Measurements from ENCODE around the gene SYCP1. TPM values are rescaled to one million over a fixed set of nuclear protein-coding genes. Genes with fewer than 3 reads are reported as not detected.

The SYCP1 gene
- total and polyA plus RNA-seq, 12 donors = not detected

DNA sequence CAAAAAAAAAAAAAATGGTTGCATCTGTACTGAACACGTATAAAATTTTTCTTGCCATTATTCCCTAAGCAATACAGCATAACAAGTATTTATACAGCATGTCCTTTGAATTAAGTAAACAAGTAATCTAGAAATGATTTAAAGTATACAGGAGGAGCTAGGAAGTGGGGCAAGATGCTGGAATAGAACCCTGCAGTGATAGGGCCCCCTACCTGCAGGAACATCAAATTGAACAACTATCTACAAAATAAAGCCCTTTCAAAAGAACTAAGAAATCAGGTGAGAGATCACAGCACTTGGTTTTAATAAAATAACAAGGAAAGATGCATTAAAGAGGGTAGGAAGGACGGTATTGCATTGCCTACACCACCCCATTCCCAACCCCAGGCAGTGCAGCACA, 185.8 kb downstream of the SYCP1 start:
- H3K4me1 ChIP-seq = peaks cover 0 to 7% (median 0%) of the 10 kb centered on the region in 9 donors
- DNase-seq = no peak

DNA sequence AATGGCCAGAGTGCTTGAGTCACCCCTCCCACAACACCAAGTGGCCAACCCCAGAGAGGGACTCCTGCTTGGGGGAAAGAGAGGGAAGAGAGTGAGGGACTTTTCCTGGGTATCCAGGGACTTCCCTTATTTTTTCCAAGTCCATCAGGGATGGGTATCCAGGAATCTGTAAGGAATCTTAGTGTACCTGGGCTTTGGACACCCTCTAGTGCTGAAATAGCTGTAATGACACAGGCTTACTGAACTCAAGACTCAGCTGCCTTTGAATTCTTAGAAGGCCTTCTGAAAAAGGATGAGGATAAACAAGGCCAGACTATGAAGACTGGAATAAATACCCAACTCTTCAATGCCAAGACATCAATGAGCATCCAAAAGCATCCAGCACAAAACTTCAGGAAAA, 187.0 kb downstream of the SYCP1 start:
- Histone ChIP-seq H3K27me3 (no peaks in the 10 kb centered on the region), H3K27ac (no peak overlapping the region), H3K4me1 (peaks cover 0 to 7% (median 0%) of the 10 kb centered on the region in 9 donors), H3K4me3 (no peak overlapping the region), H3K9me3 (peaks cover 0 to 7% (median 0%) of the 10 kb centered on the region in 11 donors), H3K36me3 (peaks cover 0 to 11% (median 0%) of the 10 kb centered on the region in 9 donors)
- TF ChIP-seq, protein P1, sequence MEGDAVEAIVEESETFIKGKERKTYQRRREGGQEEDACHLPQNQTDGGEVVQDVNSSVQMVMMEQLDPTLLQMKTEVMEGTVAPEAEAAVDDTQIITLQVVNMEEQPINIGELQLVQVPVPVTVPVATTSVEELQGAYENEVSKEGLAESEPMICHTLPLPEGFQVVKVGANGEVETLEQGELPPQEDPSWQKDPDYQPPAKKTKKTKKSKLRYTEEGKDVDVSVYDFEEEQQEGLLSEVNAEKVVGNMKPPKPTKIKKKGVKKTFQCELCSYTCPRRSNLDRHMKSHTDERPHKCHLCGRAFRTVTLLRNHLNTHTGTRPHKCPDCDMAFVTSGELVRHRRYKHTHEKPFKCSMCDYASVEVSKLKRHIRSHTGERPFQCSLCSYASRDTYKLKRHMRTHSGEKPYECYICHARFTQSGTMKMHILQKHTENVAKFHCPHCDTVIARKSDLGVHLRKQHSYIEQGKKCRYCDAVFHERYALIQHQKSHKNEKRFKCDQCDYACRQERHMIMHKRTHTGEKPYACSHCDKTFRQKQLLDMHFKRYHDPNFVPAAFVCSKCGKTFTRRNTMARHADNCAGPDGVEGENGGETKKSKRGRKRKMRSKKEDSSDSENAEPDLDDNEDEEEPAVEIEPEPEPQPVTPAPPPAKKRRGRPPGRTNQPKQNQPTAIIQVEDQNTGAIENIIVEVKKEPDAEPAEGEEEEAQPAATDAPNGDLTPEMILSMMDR (IDR thresholded peaks at IDR 0.05) = peak in 1 of 9 donors; percentile 24
- ATAC-seq (no peak), DNase-seq (no peak)
- intact Hi-C loops (cut with DNase I) = no loop called here

More for the DNA sequence above, 185.8 kb downstream of the SYCP1 start:
- Histone ChIP-seq H3K36me3 (peaks cover 0 to 11% (median 0%) of the 10 kb centered on the region in 9 donors), H3K27ac (no peak overlapping the region), H3K9me3 (no peaks in the 10 kb centered on the region), H3K27me3 (no peaks in the 10 kb centered on the region), H3K4me3 (no peak overlapping the region)
- WGBS, 2 donors = 71 to 81% methylated on average over 2 of the region's 2 CpGs
- intact Hi-C loops (cut with DNase I) = no loop called here
- TF ChIP-seq, protein P1 (IDR thresholded peaks at IDR 0.05) = no peak
- ATAC-seq = no peak

Other genes starting within 250 kb of the SYCP1 start
- gene DENND2C, start 184.8 kb upstream of the SYCP1 start, total RNA-seq = 1 to 10 TPM; 2.8 to 5.2 (median 3.5) TPM
- gene DENND2C, start 184.8 kb upstream of the SYCP1 start, polyA plus RNA-seq = 1 to 10 TPM; 1.3 to 2.9 TPM
- gene AMPD1, start 159.3 kb upstream of the SYCP1 start, total RNA-seq = under 1 TPM in 1 of 10 donors, not detected in 9; 0.59 TPM
- not detected for gene AMPD1, start 159.3 kb upstream of the SYCP1 start, polyA plus RNA-seq
- gene NRAS, start 138.1 kb upstream of the SYCP1 start, total RNA-seq = 10 to 100 TPM in 2 of 10 donors, 1 to 10 TPM in 8; 6.2 to 17.2 (median 8.6) TPM
- 10 to 100 TPM in 1 of 2 donors, 1 to 10 TPM in 1; 6.2 to 10.0 TPM for gene NRAS, start 138.1 kb upstream of the SYCP1 start, polyA plus RNA-seq
- 1,000 to 10,000 TPM in 1 of 10 donors, 100 to 1,000 TPM in 9; 720 to 1,012 (median 916) TPM for gene CSDE1, start 96.9 kb upstream of the SYCP1 start, total RNA-seq
- gene CSDE1, start 96.9 kb upstream of the SYCP1 start, polyA plus RNA-seq = 100 to 1,000 TPM; 137 to 233 TPM
- 10 to 100 TPM; 20.8 to 38.2 (median 31.3) TPM for gene SIKE1, start 74.2 kb upstream of the SYCP1 start, total RNA-seq
- 10 to 100 TPM; 26.6 to 32.6 TPM for gene SIKE1, start 74.2 kb upstream of the SYCP1 start, polyA plus RNA-seq
- not detected for gene TSHB, start 175.0 kb downstream of the SYCP1 start, total RNA-seq
- not detected for gene TSHB, start 175.0 kb downstream of the SYCP1 start, polyA plus RNA-seq
- 10 to 100 TPM in 5 of 10 donors, 1 to 10 TPM in 5; 4.0 to 17.7 (median 9.5) TPM for gene TSPAN2, start 234.6 kb downstream of the SYCP1 start, total RNA-seq
- 1 to 10 TPM; 5.0 to 5.1 TPM for gene TSPAN2, start 234.6 kb downstream of the SYCP1 start, polyA plus RNA-seq